K562 (cell line): ENCODE data around the gene ALG14. TPM values are rescaled to one million over a fixed set of nuclear protein-coding genes. Genes with fewer than 3 reads are reported as not detected.

ENCODE experiments used
- GATA2 ChIP-seq: sonication (generic); formaldehyde crosslinking; IDR thresholded peaks from 2 replicates; pipeline ENCODE4 v1.4.0; 2020; ENCODE audit warnings: mild to moderate bottlenecking, missing genetic modification reagents
- HDAC8 ChIP-seq: fragments of 450-650 bp; IDR thresholded peaks from 2 replicates; pipeline ENCODE4 v1.6.1; 2016; ENCODE audit warnings: mild to moderate bottlenecking, missing genetic modification characterization, moderate library complexity, missing compliant biosample characterization
- HDGF ChIP-seq: fragments of 450-650 bp; IDR thresholded peaks from 2 replicates; pipeline ENCODE4 v1.6.1; 2016
- MBD1 ChIP-seq: fragments of 250-450 bp; sonication (Bioruptor Pico); IDR thresholded peaks from 2 replicates; pipeline ENCODE4 v1.8.0; 2022; ENCODE audit warnings: inconsistent platforms
- MCM3 ChIP-seq: fragments of 450-650 bp; IDR thresholded peaks from 2 replicates; pipeline ENCODE4 v1.6.1; 2016
- NELFE ChIP-seq: IDR thresholded peaks from 2 replicates; pipeline ENCODE4 v1.6.1; 2011; ENCODE audit warnings: mild to moderate bottlenecking; ENCODE audit not compliant: insufficient read depth, insufficient read length
- NFIC ChIP-seq: fragments of 450-650 bp; IDR thresholded peaks from 2 replicates; pipeline ENCODE4 v1.6.1; 2017; ENCODE audit warnings: mild to moderate bottlenecking, inconsistent platforms
- PCBP1 ChIP-seq: fragments of 200-400 bp; formaldehyde crosslinking; IDR thresholded peaks from 2 replicates; pipeline ENCODE4 v1.6.1; 2018; ENCODE audit warnings: mild to moderate bottlenecking, low read depth, low read length; ENCODE audit not compliant: poor library complexity, severe bottlenecking
- RFX7 ChIP-seq: fragments of 250-450 bp; sonication (Bioruptor Pico); IDR thresholded peaks from 2 replicates; pipeline ENCODE4 v1.5.1; 2021; ENCODE audit warnings: mild to moderate bottlenecking
- RNF2 ChIP-seq: sonication (generic); IDR thresholded peaks from 2 replicates; pipeline ENCODE4 v1.6.1; 2016
- SRSF3 ChIP-seq: fragments of 200-400 bp; formaldehyde crosslinking; IDR thresholded peaks from 2 replicates; pipeline ENCODE4 v1.6.1; 2016; ENCODE audit warnings: mild to moderate bottlenecking, low read length, moderate library complexity; ENCODE audit not compliant: insufficient read depth
- SRSF9 ChIP-seq: fragments of 200-400 bp; formaldehyde crosslinking; IDR thresholded peaks from 2 replicates; pipeline ENCODE4 v1.6.1; 2017; ENCODE audit warnings: low read depth, low read length, borderline replicate concordance
- TBP ChIP-seq: optimal IDR thresholded peaks from 2 replicates; pipeline ENCODE3; 2011; ENCODE audit warnings: low read depth, low read length, improper control_type of control experiment
- TCF7L2 ChIP-seq: fragments of 150-350 bp; IDR thresholded peaks from 2 replicates; pipeline ENCODE4 v1.6.1; 2016; ENCODE audit warnings: low read depth, mild to moderate bottlenecking, low read length, moderate library complexity
- ZNF280B ChIP-seq: fragments of 250-450 bp; sonication (Bioruptor Pico); IDR thresholded peaks from 2 replicates; pipeline ENCODE4 v1.5.1; 2021; ENCODE audit warnings: mild to moderate bottlenecking
- ZNF395 ChIP-seq: fragments of 200-800 bp; sonication (Bioruptor generic); IDR thresholded peaks from 2 replicates; pipeline ENCODE4 v1.6.1; 2017; ENCODE audit warnings: missing genetic modification characterization, missing compliant biosample characterization
- polyA plus RNA-seq, 8 experiments: library from polyadenylated mRNA; depleted of rRNA in 4 of 8; stranded (reverse) in 5 of 8; unstranded in 3 of 8; fragments of >200 nt; fragmentation: Nextera tagmentation in 2 of 8; fragmentation: Illumina TruSeq in 1 of 8; extraction: Ambion mirVana in 2 of 8; extraction: Trizol in 1 of 8; gene quantifications; 2 replicates each; pipeline versions ENCODE4 v1.2.1 to v1.2.3, GENCODE V29; 2011 to 2014; ENCODE audit warnings: inconsistent platforms in 1 of 8, missing spikeins in 1 of 8
- total RNA-seq, 7 experiments: library from RNA; depleted of rRNA in 6 of 7; stranded (reverse); fragments of >200 nt in 6 of 7; fragmentation: Illumina TruSeq in 2 of 7; extraction: Trizol in 2 of 7; gene quantifications; 2 replicates each; pipeline versions ENCODE4 v1.2.1 to v1.2.3, GENCODE V29; 2011 to 2021; ENCODE audit warnings: low replicate concordance in 1 of 7
- TF ChIP-seq, protein P1 (sequence below): fragments of 250-450 bp; sonication (Bioruptor Pico); IDR thresholded peaks from 2 replicates; pipeline ENCODE4 v1.4.0; 2020
- TF ChIP-seq, protein P2 (sequence below), 3 experiments: fragments of 200-800 bp in 1 of 3; sonication (Bioruptor generic) in 1 of 3; sonication (generic) in 1 of 3; formaldehyde crosslinking in 1 of 3; IDR thresholded peaks; 2 replicates each; pipeline versions ENCODE4 v1.6.1 to v1.8.0; 2016 to 2022; ENCODE audit warnings: mild to moderate bottlenecking in 2 of 3, missing compliant biosample characterization in 2 of 3, missing genetic modification characterization in 2 of 3, missing genetic modification reagents in 1 of 3

ALG14 gene
- total and polyA plus RNA-seq, 9 of the 15 experiments (the other 6 are each of a cell fraction or from before 2014, with no cell fraction given): 2.8 to 16.2 (median 4.9) TPM

DNA sequence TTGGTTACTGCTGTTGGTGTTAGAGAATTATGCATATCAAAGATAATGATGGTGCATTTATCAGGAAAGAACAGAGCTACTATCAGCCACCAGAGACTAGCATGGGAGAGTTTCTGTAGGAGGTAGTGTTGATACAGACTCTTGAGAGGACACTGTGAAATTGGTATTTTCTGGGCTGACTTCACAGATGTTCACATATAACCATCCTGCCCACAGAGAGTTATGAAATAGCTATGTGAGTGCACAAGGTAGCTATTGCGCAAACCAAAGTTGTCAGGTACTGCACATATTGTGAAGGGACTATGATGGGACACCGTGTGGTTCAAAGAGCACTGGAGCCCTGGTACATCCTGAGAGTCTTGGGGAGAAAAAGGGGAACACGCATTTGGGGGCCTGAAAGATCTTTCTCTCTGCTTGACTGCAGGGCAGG is 43.0 kb upstream of the ALG14 start (continued):
- no peak for TF ChIP-seq ZNF280B (CRISPR knock-in tag)
- TF ChIP-seq HDAC8 (tag): no peak
- TF ChIP-seq ZNF395 (CRISPR knock-in tag): peak; percentile 28; the same call in 1 of the 2 replicates
- TF ChIP-seq, protein P1, sequence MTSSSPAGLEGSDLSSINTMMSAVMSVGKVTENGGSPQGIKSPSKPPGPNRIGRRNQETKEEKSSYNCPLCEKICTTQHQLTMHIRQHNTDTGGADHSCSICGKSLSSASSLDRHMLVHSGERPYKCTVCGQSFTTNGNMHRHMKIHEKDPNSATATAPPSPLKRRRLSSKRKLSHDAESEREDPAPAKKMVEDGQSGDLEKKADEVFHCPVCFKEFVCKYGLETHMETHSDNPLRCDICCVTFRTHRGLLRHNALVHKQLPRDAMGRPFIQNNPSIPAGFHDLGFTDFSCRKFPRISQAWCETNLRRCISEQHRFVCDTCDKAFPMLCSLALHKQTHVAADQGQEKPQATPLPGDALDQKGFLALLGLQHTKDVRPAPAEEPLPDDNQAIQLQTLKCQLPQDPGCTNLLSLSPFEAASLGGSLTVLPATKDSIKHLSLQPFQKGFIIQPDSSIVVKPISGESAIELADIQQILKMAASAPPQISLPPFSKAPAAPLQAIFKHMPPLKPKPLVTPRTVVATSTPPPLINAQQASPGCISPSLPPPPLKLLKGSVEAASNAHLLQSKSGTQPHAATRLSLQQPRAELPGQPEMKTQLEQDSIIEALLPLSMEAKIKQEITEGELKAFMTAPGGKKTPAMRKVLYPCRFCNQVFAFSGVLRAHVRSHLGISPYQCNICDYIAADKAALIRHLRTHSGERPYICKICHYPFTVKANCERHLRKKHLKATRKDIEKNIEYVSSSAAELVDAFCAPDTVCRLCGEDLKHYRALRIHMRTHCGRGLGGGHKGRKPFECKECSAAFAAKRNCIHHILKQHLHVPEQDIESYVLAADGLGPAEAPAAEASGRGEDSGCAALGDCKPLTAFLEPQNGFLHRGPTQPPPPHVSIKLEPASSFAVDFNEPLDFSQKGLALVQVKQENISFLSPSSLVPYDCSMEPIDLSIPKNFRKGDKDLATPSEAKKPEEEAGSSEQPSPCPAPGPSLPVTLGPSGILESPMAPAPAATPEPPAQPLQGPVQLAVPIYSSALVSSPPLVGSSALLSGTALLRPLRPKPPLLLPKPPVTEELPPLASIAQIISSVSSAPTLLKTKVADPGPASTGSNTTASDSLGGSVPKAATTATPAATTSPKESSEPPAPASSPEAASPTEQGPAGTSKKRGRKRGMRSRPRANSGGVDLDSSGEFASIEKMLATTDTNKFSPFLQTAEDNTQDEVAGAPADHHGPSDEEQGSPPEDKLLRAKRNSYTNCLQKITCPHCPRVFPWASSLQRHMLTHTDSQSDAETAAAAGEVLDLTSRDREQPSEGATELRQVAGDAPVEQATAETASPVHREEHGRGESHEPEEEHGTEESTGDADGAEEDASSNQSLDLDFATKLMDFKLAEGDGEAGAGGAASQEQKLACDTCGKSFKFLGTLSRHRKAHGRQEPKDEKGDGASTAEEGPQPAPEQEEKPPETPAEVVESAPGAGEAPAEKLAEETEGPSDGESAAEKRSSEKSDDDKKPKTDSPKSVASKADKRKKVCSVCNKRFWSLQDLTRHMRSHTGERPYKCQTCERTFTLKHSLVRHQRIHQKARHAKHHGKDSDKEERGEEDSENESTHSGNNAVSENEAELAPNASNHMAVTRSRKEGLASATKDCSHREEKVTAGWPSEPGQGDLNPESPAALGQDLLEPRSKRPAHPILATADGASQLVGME: no peak
- TF ChIP-seq, protein P2, sequence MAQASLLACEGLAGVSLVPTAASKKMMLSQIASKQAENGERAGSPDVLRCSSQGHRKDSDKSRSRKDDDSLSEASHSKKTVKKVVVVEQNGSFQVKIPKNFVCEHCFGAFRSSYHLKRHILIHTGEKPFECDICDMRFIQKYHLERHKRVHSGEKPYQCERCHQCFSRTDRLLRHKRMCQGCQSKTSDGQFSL (CRISPR knock-in tag; IDR thresholded peaks at IDR 0.05): no peak
- TF ChIP-seq, protein P2 (tag; IDR thresholded peaks at IDR 0.05): no peak
- peak; percentile 27; the same call in 1 of the 2 replicates for TF ChIP-seq RNF2
- TF ChIP-seq TBP: no peak
- TF ChIP-seq MBD1 (CRISPR knock-in tag): no peak
- TF ChIP-seq NELFE: no peak
- TF ChIP-seq PCBP1: no peak
- TF ChIP-seq GATA2 (CRISPR knock-in tag): peak; percentile 81
- TF ChIP-seq SRSF3: no peak
- TF ChIP-seq MCM3: no peak
- no peak for TF ChIP-seq HDGF
- TF ChIP-seq RFX7 (CRISPR knock-in tag): no peak
- TF ChIP-seq TCF7L2: no peak
- peak; percentile 88 for TF ChIP-seq NFIC
- TF ChIP-seq SRSF9: no peak
